Neural cell (in vitro differentiated cells): ENCODE data around the gene RBM20.

Source experiments
- CTCF ChIP-seq: fragments of 450-650 bp; IDR thresholded peaks from 2 replicates; pipeline ENCODE4 v1.5.1; 2014; ENCODE audit warnings: antibody characterized with exemption, mild to moderate bottlenecking, moderate library complexity; ENCODE audit not compliant: poor library complexity, severe bottlenecking
- EP300 ChIP-seq: fragments of 450-650 bp; conservative IDR thresholded peaks from 2 replicates; pipeline ENCODE4 v1.6.1; 2014; ENCODE audit warnings: antibody characterized with exemption, mild to moderate bottlenecking, moderate library complexity; ENCODE audit not compliant: poor library complexity, severe bottlenecking
- EZH2 ChIP-seq: fragments of 200-600, 300-800 bp; shearing (Covaris generic), sonication (generic); IDR thresholded peaks from 2 replicates; pipeline ENCODE4 v1.6.1; 2014; ENCODE audit warnings: antibody characterized with exemption, low read length, borderline replicate concordance, mild to moderate bottlenecking; ENCODE audit not compliant: insufficient read depth, poor library complexity, severe bottlenecking
- POLR2AphosphoS5 ChIP-seq: IDR thresholded peaks from 2 replicates; pipeline ENCODE4 v1.6.1; 2012
- RAD21 ChIP-seq: fragments of 450-650 bp; conservative IDR thresholded peaks from 2 replicates; pipeline ENCODE4 v1.6.1; 2014; ENCODE audit warnings: antibody characterized with exemption, mild to moderate bottlenecking, moderate library complexity

GRCh38 chr10:110681023-110681681, 37.0 kb downstream of the RBM20 start:
- TF ChIP-seq POLR2AphosphoS5 (no peak), CTCF (peak; percentile 43), EZH2 (no peak), RAD21 (peak; percentile 23), EP300 (no peak)
